Measurements from ENCODE around the gene SEMA4D.

SEMA4D gene

GRCh38 chr9:89498852-89499480, 1.1 kb upstream of the SEMA4D start:
- DNase-seq = peak in 5 of 6 experiments; percentile 12 to 60 (median 30)

DNA sequence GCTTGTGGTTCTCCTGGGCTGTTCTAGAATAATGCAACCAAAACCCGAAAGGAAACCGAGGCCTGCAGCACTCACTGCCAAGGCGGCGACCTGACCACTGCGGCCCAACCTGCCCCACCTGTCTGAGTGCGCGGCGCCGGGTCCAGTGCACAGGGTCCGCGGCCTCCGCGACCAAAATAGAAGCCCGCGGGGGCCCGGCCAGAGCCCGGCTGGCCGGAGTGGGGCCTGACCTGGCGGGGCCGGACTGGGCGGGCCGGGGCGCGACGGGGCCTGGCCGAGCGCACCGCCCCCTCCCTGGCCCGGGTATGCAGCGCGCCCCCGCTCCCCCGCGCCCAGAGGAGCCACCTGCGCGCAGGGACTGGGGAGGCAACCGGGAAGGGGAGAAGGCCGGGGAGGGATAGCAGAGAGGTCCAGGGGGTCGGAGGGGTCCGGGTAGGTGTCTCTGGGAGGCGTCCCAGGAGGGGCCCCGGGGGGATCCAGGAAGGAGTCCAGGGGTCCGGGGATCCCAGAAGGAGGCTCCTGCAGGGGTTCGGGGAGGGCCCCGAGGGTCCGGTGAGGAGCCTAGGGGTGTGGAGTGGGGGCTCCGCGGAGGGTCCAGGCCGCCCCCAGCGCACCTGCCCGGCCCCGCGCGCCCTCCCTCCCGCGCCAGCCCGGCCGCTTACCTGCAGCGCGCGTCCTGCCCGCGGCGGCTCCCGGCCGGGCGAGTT, 503 bp downstream of the SEMA4D start:
- no peak for DNase-seq

GRCh38 chr9:89496645-89497256, 1.2 kb downstream of the SEMA4D start:
- peak in 4 of 6 experiments; percentile 22 to 47 (median 37) for DNase-seq

DNA sequence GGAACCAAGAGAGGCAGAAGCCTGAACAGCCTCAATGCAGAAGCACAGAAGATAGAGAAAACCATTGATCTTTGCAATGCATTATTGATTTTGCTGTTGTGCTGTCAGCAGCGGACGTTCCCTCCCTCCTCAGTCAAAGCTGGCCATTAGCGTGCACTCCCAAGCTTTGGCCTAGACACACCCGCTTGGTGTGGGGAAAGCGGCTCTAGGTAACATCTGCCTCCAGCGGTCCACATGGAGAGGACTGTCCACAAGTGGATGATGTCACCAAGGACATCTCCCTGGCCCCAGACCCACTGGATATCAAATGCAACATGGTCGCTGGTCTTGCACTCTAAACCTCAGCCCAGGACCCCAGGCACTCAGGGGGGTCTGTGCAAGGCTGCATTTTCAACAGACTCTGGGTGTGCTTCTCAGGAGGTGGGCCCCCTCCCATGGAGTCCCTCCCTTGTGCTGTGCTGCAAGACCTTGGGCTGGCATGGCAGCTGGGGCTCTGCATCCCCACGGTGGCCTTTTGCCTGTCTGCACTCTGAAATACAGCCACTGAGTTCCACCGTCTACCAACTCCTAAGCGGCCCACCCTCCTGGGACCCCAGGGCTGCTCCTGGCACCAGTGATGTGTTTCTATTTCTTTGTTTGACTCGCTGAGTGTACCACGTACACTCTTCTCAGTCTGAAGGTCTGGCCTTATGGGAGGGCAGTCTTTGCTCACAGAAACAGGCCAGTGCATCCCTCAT, 1.9 kb downstream of the SEMA4D start:
- no peak for DNase-seq

- no peak for DNase-seq
Observed at GRCh38 chr9:89494199-89494598, 3.7 kb downstream of the SEMA4D start.

DNA sequence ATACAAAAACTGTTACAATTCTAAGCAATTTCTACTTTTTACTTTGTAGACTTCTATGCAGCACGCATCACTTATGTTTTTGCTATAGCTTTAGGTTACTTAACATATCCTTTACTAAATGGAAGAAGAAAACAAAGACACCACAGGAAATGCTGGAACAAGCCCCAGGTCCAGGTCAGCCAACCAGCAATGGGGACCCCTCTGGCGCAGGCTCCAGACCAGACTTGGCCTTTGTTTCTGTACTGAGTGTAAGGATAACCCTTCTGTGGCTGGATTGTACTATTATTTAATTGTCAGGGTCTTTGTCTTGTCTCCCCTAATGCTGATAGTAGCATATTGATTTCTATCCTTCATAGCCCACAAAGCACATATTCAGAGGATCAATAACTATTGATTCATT, 4.2 kb downstream of the SEMA4D start:
- DNase-seq = no peak

DNA sequence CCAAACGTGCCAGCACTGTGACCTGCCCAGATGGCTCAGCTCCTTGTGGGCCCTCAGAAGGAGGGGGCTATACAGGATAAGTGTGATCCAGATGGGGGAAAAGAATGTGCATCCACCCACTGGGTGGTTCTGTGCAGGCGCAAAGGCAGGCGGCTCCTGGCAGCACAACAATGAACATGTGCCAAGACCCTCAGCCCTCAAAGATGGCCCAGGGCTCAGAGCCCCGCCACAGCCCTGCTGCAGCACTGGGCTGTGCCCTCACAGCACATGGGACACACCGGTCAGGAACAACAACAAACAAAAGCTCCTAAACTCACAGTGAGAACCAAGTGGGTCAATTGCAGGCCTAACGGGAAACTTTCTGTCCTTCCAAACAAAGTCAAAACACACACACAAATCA, 4.7 kb downstream of the SEMA4D start:
- no peak for DNase-seq

DNA sequence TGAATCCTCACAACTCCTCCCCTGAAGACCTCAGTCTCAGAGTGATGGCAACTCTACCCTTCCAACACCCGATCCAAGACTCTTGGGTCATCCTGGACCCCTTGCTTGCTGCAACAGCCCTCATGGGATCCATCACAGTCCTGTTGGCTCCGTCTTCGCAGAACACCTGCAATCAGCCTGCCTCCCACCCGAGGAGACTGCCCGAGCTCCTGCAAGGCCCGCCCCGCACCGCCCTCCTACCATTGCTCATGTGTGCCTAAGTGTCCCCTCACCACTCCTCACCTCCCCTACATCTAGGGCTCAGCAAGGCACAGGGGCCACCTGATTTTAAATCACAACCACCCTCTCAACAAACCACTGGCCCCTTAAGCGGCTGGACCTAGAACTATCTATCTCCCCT, 5.3 kb downstream of the SEMA4D start:
- DNase-seq = no peak

GRCh38 chr9:89491694-89492093, 6.2 kb downstream of the SEMA4D start:
- DNase-seq = no peak

DNA sequence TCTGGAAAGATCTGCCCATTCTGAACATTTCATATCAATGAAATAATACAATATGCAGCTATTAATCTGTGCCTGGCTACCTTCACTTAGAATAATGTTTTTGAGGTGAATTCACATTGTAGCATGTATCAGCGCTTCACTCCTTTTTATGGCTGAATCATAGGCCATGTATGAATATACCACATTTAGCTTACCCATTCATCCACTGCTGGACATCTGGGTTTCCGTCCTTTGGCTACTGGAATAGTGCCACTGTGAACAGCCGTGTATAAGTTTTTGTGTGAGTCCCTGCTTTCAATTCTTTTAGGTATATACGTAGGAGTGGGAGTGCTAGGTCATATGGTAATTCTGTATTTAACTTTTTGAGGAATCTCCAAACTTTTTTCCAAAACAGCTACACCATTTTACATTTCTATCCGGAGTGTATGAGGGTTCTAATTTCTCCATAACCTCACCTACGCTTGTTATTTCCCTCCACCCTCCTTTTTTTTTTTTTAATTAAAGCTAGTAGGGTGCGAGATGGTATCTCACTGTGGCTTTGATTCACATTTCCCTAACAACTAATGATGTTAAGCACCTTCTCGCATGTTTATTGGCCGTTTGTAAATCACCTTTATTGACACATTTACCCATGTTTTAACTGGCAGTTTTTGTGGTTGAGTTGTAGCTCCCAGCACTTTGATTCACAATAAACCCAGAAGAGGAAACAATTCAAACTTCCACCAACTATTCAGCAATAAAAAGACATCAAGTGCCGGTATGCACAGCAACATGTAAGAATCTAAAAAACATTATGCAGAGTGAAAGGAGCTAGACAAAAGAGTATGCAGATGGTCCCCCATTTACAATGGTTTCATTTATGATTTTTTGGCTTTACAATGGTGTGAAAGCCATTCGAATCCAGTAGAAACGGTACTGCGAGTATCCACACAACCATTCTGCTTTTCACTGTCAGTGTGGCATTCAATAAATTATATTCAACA, 8.1 kb downstream of the SEMA4D start:
- peak in 3 of 6 experiments; percentile 80 to 82 (median 80) for DNase-seq

DNA sequence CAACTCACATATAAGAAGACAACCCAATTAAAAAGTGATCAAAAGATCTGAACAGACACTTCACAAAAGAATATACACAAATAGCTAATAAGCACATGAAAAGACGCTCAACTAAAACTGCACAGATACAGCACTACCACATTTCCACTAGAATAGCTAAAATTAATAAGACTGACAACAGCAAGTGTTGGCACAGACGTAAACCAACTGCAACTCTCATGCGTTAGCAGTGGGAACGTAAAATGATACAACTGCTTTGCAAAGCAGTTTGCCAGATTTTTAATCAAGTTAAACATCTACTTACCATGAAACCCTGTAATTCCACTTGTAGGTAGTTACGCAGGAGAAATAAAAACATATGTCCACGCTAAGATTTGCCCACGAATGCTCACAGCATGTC, 9.0 kb downstream of the SEMA4D start:
- DNase-seq = no peak

DNA sequence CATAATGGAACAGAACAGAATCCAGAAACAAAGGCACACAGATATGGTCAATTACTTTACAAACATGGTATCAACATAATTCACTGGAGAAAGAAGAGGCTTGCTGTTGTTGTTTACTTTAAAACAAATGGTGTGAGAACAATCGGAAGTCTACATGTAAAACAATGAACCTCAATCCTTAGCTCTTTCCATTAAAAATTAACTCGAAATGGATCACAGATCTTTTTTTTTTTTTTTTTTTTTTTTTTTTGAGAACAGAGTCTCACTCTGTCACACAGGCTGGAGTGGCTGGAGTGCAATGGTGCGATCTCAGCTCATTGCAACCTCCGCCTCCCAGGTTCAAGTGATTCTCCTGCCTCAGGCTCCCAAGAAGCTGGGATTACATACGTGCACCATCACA, 9.8 kb downstream of the SEMA4D start:
- DNase-seq = no peak

DNA sequence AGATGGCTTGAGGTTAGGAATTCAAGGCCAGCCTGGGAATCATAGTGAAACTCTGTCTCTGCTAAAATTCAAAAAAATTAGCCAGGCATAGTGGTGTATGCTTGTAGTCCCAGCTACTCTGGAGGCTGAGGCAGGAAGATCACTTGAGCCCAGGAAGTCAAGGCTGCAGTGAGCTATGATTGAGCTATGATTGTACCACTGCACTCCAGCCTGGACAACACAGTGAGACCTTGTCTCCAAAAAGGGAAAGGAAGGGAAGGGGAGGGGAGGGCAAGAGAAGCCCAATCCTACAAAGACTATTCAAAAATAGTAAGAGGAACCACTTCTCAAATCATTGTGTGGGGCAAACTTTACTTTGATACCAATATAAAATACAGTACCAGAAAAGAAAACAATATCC, 11.2 kb downstream of the SEMA4D start:
- no peak for DNase-seq

- DNase-seq = no peak
Observed at GRCh38 chr9:89484475-89485404, 13.2 kb downstream of the SEMA4D start.

DNA sequence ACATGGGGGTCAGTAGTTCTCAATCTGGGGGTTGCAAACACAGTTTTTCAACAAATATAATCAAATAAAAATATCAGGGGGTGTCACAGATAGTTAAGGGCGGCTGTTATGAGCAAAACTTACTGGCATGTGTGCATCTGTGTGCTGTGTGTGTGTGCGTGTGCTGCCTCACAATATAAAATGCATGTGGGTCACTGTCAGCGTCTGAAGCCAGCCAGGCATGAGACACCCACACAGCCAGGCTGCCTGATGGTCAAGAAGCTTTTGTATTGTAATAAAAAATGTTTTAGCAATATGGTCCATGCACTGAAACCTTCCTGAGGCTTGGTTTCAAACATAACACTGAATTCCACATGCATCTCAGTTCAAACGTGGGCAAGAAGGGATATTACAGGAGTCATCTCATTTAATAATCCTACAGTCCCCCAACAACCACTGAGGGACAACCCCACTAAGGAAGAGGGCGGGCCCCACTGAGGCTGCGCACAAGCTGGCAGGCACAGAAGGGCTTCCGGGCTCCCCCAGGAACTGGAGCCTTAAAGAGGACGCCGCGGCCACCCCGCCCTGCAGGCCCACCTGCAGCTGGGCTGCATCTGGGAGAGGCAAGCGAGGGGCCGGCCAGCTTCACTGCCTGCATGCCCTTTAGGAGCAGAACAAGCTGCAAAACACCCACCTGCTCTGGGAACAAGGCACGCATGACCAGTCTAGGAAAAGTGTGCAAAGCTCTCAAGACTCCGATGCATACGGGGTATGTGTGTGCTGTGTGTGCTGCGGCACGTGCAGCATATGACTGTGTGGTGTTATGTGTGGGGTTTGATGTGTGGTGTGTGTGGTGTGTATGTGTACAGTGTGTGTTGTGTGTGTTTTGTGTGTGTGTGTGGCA, 14.1 kb downstream of the SEMA4D start:
- peak; percentile 48 to 70 (median 62) for DNase-seq

- DNase-seq = no peak
Observed at GRCh38 chr9:89482901-89483361, 15.0 kb downstream of the SEMA4D start.

DNA sequence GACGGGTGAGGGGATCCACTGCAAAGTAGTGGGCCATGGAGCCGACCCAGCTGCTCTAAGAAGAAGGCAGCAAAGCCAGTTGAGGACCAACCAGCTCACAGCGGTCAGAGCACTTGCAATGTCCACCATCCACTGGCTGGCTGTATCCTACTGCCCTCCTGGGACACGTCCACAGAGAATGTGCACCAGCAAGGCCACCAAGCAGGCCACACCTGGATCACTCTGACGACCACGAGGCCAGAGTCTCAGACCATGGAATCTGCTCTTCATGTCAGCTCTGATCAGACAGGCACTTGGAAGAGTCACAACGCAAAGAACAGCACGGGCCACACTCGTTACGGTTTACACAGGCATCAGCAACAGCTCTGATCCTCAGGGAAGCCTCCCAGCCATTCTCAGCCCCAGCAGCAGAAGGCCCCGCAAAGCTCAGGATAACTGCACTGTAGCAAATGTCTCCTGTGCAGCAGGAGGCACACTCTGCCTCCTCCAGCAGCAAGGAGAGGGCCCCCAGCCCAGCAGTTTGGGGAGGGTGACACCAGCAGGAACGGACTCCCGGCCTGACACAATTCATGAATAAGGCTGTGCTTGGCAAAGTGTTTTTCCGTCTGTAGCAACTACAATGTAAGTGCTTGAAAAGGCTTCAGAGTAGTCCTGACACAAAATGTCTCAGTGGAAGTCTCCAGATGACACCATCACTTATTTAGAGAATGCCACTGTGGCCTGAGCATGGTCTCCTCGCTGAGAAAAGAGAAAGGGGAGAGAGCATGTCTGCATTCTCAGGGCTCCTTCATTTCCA, 15.7 kb downstream of the SEMA4D start:
- no peak for DNase-seq

DNA sequence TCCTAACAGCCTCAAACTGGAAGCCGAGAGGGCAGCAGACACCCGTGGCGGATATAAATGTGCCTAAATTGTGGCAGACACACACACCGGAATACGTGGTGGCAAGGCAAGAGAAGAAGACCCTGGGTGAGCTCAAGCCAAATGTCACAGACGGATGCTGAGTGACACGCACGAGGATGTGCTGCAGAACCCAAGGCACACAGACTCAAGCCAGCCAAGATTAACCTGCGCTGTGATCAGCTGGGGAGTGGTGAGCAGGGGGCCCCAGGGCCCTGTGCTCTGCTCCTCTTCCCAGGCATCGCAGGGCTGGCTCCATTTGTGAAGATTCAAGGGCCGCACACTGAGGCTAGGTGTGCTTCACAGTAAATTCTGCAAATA, 16.4 kb downstream of the SEMA4D start:
- peak in 3 of 6 experiments; percentile 42 to 51 (median 45) for DNase-seq
